Kidney tubule cell (primary cell): ENCODE measurements around the gene NME7.
"Not testable (repeated sequence)": the region's sequence is repeated elsewhere in the genome, so short reads cannot be mapped to it uniquely, and the experiment has no call there.

Experiments used
- DNase-seq: peaks from one replicate; pipeline ENCODE4 v3.0.0-alpha.2; 2018; ENCODE audit warnings: low spot score

NME7 gene

GRCh38 chr1:169367686-169368405 lies at the start of gene NME7, which contains the start of gene BLZF1:
TSS of gene NME7 (minus strand) at chr1:169367797. CDS start at chr1:169367710, 87 bp downstream.
TSS of gene BLZF1 (plus strand) at chr1:169368195. CDS start at chr1:169369523, 1,328 bp downstream.
- peak; percentile 98 for DNase-seq

GRCh38 chr1:169414952-169415351 lies 47.4 kb upstream of the NME7 start:
- DNase-seq = no peak

GRCh38 chr1:169408340-169408739 lies 40.7 kb upstream of the NME7 start:
- DNase-seq = not testable (repeated sequence)

GRCh38 chr1:169402578-169402977 lies 35.0 kb upstream of the NME7 start:
- not testable (repeated sequence) for DNase-seq

GRCh38 chr1:169395955-169396354 lies 28.4 kb upstream of the NME7 start:
- no peak for DNase-seq

- DNase-seq = no peak
Measured at GRCh38 chr1:169392406-169392805, 24.8 kb upstream of the NME7 start.

- DNase-seq = no peak
Measured at GRCh38 chr1:169390303-169390702, 22.7 kb upstream of the NME7 start.

GRCh38 chr1:169387399-169387798 lies 19.8 kb upstream of the NME7 start:
- no peak for DNase-seq

GRCh38 chr1:169383449-169383848 lies 15.9 kb upstream of the NME7 start:
- DNase-seq = no peak

- DNase-seq = no peak
Measured at GRCh38 chr1:169381162-169381561, 13.6 kb upstream of the NME7 start.

GRCh38 chr1:169371404-169371803 lies 3.8 kb upstream of the NME7 start:
- no peak for DNase-seq

GRCh38 chr1:169368406-169368769 lies 791 bp upstream of the NME7 start:
- DNase-seq = no peak

- no peak for DNase-seq
Measured at GRCh38 chr1:169367096-169367685, 406 bp downstream of the NME7 start.

- DNase-seq = peak; percentile 92
Measured at GRCh38 chr1:169364948-169365347, 2.6 kb downstream of the NME7 start.

- DNase-seq = peak; percentile 90
Measured at GRCh38 chr1:169363046-169363730, 4.4 kb downstream of the NME7 start.

GRCh38 chr1:169361281-169361680 lies 6.3 kb downstream of the NME7 start:
- DNase-seq = no peak

GRCh38 chr1:169360415-169360814 lies 7.2 kb downstream of the NME7 start:
- DNase-seq = no peak

- DNase-seq = peak; percentile 62
Measured at GRCh38 chr1:169348383-169349036, 19.1 kb downstream of the NME7 start.

GRCh38 chr1:169347688-169348382 lies 19.8 kb downstream of the NME7 start:
- no peak for DNase-seq

- no peak for DNase-seq
Measured at GRCh38 chr1:169346036-169346589, 21.5 kb downstream of the NME7 start.

- DNase-seq = no peak
Measured at GRCh38 chr1:169345511-169345910, 22.1 kb downstream of the NME7 start.

GRCh38 chr1:169342096-169342495 lies 25.5 kb downstream of the NME7 start:
- not testable (repeated sequence) for DNase-seq
